HG03108 (cell line): ENCODE data around the gene ABCG4.

ENCODE experiments used
- ATAC-seq: cut with Tn5 transposase; IDR thresholded peaks from one replicate; pipeline ENCODE4 v1.9.1; 2021; ENCODE audit warnings: moderate library complexity; ENCODE audit not compliant: unreplicated experiment

ABCG4 gene

DNA sequence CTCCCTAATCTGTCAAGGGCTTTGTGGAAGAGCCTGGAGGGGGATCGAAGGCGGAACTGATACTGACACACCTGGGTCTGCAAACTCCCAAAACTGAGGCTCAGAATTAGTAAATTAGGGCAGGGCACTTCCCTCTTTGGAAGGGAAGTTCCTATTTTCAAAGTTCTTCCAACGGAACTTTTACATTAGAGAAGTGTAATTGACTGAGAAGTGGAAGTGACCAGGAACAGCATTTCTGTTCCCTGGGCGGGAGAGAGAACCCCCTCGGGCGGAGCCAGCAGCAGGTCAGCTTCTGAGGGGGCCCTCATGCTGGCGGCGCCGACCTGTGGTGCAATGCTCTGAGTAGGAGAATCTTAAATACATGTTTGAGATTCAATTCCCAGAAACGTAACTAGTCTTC lies 56.2 kb downstream of the ABCG4 start:
- ATAC-seq = no peak

DNA sequence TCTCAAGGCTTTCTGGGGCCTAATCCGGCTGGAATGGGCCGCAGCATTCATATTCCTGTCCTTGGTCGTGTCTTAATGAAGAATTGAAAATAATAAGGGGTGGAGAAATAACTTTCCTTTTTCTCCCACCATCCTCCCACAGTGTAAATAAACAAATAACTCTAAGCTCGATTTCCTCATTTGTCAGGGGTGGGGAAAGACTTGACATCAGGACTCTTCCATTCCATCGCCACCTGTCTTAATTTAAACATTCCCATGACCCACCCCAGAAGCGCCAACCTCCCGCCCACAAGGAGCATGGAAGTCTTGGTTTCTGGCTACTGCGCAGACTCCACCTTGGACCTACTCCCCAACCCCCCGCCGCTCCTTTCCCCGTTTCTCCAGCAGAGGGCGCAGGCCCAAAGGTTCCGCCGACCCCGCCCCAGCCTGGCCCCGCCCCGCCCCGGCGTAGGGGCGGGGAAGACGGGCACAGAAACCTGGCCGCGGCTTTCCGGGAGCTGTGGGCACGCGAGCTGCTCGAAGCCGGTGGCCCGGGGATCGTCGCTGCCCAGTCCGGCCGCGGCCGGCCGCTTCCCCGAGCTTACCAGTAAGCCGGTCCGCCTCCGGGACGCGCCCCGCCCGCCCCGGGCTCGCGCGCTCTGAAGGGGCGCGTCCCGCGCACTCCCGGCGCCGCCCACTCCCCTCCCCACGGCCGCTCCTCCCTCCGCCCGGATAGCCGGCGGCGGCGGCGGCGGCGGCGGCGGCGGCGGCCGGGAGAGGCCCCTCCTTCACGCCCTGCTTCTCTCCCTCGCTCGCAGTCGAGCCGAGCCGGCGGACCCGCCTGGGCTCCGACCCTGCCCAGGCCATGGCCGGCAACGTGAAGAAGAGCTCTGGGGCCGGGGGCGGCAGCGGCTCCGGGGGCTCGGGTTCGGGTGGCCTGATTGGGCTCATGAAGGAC lies 57.0 kb downstream of the ABCG4 start, which contains the start of gene CBL:
Gene CBL (plus strand): TSS at position 766 of the 937 bp plus-strand sequence. CDS start 79 bp downstream, at position 845.
- ATAC-seq = peak; percentile 73

DNA sequence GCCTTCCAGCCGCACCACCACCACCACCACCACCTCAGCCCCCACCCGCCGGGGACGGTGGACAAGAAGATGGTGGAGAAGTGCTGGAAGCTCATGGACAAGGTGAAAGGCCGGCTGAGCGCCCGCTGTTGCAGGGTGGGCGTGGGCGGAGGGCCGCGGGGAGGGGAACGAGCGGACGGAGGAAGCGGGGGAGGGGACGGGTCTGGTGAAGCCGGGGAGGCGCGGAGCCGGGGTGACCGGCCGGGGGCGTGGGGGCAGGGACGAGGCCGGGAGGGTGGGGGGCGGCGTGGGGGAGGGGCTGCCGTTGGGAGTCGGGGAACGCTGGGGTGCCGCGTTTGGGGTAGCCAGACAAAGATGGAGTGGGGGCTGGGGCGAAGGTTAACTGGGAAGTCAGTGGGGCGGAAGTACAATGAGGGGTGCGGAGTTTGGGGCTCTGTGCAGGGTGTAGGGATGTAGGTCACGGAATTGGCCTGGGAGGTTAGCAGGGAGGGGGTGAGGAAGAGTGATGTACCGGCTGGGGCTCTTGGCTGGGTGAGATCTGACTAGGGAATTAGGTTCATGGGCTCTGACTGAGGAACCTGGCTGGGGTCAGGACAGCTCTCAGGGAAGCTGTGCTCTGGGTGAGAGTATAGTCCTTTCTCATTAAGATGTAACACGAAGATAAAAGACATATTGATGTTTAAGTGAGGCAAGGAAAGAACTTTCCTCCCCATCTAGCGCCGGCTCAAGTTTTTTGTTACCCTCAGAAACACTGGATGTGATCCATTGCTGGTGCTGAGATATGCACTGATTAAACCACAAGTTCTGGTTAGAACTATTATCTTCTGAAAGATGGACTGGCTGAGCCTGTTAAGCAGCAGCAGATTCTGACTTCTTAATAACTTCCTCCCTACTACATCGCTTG lies 57.9 kb downstream of the ABCG4 start:
- ATAC-seq = peak; percentile 4

DNA sequence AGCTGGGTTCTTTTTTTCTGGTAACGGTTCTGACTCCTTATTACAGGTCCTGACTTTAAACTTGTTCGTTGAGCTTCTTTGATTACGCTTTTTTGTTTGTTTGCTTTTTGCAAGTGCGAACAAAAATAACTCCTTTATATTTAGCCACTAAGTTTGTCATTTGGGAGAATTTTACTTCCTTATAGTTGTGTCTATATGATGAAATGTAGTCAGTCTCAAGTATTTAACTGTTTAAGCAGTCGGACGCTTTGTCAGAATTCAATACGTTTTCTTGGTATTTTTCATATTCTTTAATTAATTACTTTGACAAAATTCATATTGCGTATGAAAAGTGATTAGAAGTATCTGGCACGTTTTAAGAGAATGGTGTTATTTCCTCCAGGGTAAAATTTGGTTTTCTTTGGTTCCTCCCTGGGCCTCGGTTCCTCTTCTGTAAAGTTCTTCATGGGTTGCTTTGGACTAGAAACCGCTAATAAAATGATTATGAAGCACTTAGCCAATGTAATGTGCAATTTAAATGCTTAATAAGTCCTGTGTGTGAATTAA lies 58.6 kb downstream of the ABCG4 start:
- no peak for ATAC-seq

DNA sequence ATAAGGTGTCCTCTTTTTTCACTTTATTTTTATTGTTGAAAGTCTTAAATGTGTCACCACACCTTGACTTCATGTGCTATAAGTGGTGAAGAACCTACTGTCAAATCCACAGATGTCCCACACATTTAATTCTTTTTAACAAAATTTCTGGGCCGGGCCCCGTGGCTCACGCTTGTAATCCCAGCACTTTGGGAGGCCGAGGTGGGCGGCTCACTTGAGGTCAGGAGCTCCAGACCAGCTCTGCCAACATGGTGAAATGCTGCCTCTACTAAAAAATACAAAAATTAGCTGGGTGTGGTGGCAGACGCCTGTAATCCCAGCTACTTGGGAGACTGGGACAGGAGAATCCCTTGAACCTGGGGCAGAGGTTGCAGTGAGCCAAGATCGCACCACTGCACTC lies 60.3 kb downstream of the ABCG4 start:
- ATAC-seq = no peak

DNA sequence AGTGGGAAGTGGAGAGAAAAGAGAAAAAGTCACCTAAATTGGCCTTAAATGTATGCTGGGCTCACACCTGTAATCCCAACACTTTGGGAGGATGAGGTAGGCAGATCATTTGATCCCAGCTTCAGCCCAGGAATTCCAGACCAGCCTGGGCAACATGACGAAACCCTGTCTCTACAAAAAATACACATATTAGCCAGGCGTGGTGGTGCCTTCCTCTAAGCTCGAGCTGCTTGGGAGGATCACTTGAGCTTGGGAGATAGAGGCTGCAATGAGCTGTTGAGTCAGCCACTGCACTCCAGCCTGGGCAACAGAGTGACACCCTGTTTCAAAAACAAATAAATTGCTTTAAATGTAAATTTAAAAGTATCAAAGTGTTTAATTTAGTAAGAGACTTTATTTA lies 61.2 kb downstream of the ABCG4 start:
- no peak for ATAC-seq
